Measurements from ENCODE around the gene PKN1.

- TF ChIP-seq CTCF (conservative IDR thresholded peaks at IDR 0.05; ENCODE audit: low read depth in 2 of 2), result no peak
- no peak for TF ChIP-seq EZH2 (IDR thresholded peaks at IDR 0.05; ENCODE audit: low read depth, unreplicated experiment)
- no peak for TF ChIP-seq CREB1 (CRISPR knock-in tag; IDR thresholded peaks at IDR 0.05; ENCODE audit: low read depth)
- no peak for TF ChIP-seq ETS1 (IDR thresholded peaks at IDR 0.05)
- no peak for TF ChIP-seq POLR2AphosphoS5 (IDR thresholded peaks at IDR 0.05; ENCODE audit: low read depth)
- TF ChIP-seq REST (IDR thresholded peaks at IDR 0.05; ENCODE audit: unreplicated experiment), result no peak
- TF ChIP-seq EZH2phosphoT487 (IDR thresholded peaks at IDR 0.05; ENCODE audit: unreplicated experiment), result no peak
- no peak for TF ChIP-seq JUNB (IDR thresholded peaks at IDR 0.05; ENCODE audit: unreplicated experiment)
Observed at GRCh38 chr19:14503285-14503684, 70.2 kb downstream of the PKN1 start.
